AG09309 (cell line): Measurements from ENCODE around the gene SH3PXD2A.
"Not testable (repeated sequence)": the region's sequence is repeated elsewhere in the genome, so short reads cannot be mapped to it uniquely, and the experiment has no call there.

ENCODE experiments used
- DNase-seq: peaks from one replicate; pipeline ENCODE4 v3.0.0-alpha.2; 2010; ENCODE audit warnings: low read depth
- H3K4me3 ChIP-seq: 2 replicates; pipeline ENCODE4 v1.5.1; 2011; ENCODE audit warnings: mild to moderate bottlenecking, low read depth, low read length, moderate library complexity; ENCODE audit not compliant: control insufficient read depth
- TF ChIP-seq, protein P1 (sequence below): IDR thresholded peaks from 2 replicates; pipeline ENCODE4 v1.5.1; 2011; ENCODE audit warnings: mild to moderate bottlenecking, low read depth, low read length, inconsistent platforms; ENCODE audit not compliant: insufficient read depth, control insufficient read depth; ENCODE audit errors: missing control alignments

SH3PXD2A gene

DNA sequence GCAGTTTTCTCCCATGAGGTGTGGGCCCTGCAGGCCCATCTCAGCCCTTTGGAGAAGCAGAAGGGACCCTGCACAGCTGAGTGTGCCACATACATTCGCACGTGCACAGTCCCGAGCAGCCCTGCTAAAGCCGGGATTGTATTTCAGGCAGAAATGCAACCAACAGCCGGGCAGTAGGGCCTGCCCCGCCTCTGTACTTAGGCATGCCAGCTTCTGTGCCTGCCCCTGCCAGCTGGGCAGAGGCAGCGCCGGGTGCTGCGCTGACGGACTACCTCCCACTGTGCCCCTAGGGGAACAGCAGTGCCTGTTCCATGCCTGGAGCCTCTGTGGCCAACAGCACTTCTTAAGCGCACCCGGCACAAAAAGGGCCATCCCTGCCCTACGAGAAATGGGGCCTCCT is 191.6 kb downstream of the SH3PXD2A start:
- no peak for DNase-seq
- TF ChIP-seq, protein P1, sequence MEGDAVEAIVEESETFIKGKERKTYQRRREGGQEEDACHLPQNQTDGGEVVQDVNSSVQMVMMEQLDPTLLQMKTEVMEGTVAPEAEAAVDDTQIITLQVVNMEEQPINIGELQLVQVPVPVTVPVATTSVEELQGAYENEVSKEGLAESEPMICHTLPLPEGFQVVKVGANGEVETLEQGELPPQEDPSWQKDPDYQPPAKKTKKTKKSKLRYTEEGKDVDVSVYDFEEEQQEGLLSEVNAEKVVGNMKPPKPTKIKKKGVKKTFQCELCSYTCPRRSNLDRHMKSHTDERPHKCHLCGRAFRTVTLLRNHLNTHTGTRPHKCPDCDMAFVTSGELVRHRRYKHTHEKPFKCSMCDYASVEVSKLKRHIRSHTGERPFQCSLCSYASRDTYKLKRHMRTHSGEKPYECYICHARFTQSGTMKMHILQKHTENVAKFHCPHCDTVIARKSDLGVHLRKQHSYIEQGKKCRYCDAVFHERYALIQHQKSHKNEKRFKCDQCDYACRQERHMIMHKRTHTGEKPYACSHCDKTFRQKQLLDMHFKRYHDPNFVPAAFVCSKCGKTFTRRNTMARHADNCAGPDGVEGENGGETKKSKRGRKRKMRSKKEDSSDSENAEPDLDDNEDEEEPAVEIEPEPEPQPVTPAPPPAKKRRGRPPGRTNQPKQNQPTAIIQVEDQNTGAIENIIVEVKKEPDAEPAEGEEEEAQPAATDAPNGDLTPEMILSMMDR = no peak

DNA sequence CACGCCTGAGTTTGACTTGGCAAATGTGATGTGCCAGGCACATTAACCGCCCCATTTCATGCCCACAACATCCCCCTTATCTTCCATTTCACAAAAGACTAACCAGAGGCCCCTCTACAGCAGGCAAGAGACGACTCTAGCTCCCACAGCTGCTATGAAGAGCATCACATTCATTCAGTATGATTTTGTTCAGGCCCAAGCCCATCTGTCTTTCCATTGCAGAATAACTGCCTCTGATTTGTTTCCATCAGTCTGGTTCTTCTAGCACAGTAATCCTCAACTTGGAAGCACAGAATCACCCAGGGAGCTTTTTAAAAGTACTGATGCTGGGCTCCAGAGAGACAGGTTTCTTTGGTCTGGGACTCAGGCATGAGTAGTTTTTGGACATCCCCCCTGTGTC is 192.1 kb downstream of the SH3PXD2A start:
- TF ChIP-seq, protein P1 = no peak
- DNase-seq = no peak
- no peak overlapping the region for H3K4me3 ChIP-seq

More for the DNA sequence above, 191.6 kb downstream of the SH3PXD2A start:
- no peak overlapping the region for H3K4me3 ChIP-seq

DNA sequence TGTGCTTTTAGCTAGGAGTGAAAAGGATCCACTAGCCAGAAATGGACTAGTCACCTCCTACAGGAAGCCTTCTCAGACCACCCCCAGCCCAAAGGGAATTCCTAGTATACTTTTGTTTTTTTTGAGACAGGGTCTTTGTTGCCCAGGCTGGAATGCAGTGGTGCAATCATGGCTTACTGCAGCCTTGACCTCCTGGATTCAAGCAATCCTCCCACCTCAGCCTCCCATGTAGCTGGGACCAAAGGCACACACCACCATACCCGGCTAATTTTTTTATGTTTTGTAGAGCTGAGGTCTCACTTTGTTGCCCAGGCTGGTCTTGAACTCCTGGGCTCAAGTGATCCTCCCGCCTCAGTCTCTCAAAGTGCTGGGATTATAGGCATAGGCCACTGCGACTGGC is 192.7 kb downstream of the SH3PXD2A start:
- DNase-seq, H3K4me3 ChIP-seq: not testable (repeated sequence)

DNA sequence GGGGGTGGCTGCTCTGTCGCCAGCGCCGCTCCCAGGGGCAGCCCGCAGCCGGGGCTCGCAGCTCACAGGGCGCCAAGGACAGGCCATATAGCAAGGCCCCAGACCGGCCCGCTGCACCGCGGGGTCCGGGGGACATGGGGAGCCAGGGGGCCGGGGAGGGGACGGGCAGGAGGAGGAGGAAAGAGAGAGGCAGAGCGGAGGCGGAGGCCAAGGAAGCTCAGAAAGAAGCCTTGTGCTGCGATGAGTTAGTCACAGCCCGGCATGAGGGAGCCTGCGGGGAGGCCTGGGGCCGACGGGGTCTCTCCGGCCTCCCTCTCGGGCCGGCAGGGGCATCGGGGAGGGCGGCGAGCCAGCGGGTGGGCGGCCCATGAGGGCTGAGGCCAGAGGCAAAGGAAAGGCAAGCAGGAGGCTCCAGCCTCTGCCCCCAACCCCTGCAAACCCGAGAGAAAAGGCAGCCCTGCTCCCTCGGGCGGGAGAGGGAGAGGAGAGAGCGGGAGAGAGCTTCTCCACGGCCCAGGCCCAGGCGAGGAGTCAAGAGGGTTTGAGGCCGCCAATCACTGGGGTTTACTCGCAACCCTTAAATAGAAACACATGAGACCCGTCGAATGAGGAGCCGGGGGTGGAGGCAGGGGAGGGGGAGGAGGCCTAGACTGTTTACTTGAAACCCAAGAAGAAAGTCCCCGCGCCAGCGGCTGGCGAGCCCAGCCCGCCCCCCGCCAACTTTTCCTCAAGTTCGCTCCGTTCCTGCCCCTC is 194.0 kb downstream of the SH3PXD2A start:
- H3K4me3 ChIP-seq = peak overlapping the region; percentile 64
- TF ChIP-seq, protein P1 = no peak
- DNase-seq = peak; percentile 85

DNA sequence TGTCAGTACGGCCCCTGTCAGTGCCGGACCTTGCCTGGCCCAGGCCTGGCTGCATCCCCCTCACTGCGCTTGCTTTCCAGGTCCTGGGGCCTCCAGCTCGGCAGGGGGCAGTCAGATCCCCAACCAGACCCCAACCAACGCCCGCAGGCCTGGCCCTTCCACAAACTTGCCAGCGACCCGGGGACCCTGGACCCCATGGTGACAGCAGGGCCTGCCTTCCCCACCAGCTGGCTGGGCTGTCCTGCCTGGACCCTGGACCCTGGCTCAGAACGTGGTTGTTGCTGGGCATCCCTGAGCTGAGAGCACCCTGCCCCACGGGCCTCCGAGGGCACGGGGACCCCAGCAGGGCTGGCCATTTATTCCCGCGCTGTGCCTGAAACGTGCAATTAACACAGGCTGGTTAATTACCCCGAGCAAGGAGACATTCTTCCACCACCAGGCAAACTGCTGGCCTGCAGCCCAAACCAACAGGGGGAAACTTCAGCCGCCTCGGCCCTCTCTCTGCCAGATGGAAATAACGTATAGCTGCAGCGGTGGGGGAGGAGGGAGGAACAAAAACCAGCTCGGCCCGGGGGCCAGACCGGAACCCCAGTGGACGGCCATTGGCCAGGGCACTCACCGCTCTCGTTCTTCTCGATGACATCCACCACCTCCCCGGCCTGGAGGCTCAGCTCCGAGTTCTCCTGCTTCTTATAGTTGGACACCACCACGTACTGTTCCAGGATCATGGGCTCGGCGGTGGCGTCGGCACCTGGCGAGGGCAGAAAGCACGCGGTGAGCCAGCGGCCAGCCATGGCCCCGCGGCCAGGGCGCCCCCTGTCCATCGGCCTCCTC is 194.8 kb downstream of the SH3PXD2A start:
- no peak for DNase-seq
- H3K4me3 ChIP-seq = peak overlapping the region; percentile 64
- TF ChIP-seq, protein P1 = peak; percentile 25

DNA sequence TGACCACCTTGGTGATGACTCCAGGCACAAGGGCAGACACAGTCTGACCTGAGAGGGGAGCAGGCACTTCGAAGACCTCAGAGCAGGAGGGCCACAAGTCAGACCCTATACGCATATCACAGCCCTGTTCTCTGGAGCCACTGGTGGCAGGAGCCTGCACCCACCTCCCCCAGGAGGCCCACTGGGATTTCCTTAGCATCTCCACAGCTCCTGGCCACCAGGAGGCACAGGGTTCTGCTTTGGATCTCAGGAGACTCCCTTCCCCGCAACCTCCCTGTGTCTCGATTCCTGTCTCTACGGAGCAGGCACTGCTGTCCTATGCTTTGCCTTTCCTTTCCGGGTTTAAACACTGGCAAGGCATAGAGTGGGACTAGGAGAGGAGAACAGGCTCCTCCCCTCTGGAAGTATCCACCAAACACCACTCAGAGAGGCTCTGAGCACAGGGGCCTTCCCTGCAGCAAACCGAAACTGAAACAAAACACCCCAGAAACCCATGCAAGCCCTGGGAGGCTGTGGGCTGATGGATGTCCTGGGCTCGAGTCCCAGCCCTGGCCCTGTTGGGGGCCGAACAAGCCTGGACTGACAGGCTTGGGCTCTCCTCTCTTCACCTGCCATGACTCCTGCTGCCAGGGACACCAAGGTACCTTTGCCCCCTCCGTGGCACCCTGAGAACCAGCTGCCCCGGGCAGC is 195.6 kb downstream of the SH3PXD2A start:
- TF ChIP-seq, protein P1 = peak; percentile 34
- DNase-seq = peak; percentile 79
- peak overlapping the region; percentile 64 for H3K4me3 ChIP-seq

DNA sequence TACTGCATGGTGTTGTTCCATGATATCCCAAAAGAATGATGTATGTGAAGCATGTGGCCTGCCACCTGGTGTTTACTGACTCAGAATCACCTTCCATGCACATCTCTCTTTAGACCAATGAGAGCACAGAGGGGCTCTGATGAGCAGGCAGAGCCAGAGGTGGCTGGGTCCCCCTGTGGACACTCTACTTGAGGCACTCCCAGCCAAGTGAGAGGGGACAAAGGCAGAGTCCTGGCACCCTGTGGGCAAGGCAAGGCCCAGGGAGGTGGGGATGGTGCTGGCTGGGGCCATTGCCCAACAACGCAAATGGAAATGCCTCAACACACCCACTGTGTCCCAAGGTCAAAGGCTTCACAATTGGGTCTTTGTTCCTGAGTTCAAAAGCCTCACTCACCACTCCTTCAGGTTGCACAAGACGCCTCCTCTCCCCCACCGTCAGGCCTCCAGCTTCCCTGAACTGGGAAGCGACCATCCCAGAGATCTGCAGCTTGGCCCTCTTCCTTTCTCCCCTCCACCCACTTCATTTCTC is 197.3 kb downstream of the SH3PXD2A start:
- no peak for DNase-seq
- TF ChIP-seq, protein P1 = no peak
- H3K4me3 ChIP-seq = no peak overlapping the region
